Skeletal muscle tissue (tissue), 4 donors: ENCODE data around the gene MGARP. TPM values are rescaled to one million over a fixed set of nuclear protein-coding genes. Genes with fewer than 3 reads are reported as not detected.

Experiments used
- H3K27ac ChIP-seq: one replicate; pipeline ENCODE4 v1.7.0; 2013; ENCODE audit warnings: mild to moderate bottlenecking, low read depth, low read length, inconsistent platforms
- H3K27me3 ChIP-seq, 3 donors: one replicate each; pipeline ENCODE4 v1.7.0; 2013; ENCODE audit warnings: low read length in 3 of 3; ENCODE audit not compliant: control insufficient read depth in 3 of 3, insufficient read depth in 3 of 3
- H3K36me3 ChIP-seq, 3 donors: one replicate each; pipeline ENCODE4 v1.7.0; 2013; ENCODE audit warnings: low read length in 3 of 3; ENCODE audit not compliant: control insufficient read depth in 3 of 3, insufficient read depth in 3 of 3
- H3K4me1 ChIP-seq, 3 donors: one replicate each; pipeline ENCODE4 v1.7.0; 2013; ENCODE audit warnings: low read length in 3 of 3, mild to moderate bottlenecking in 3 of 3; ENCODE audit not compliant: control insufficient read depth in 3 of 3, insufficient read depth in 3 of 3
- H3K4me3 ChIP-seq, 3 donors: one replicate each; pipeline ENCODE4 v1.7.0; 2013; ENCODE audit warnings: low read length in 3 of 3
- H3K9ac ChIP-seq, 3 donors: one replicate each; pipeline ENCODE4 v1.7.0; 2013; ENCODE audit warnings: low read length in 3 of 3, mild to moderate bottlenecking in 3 of 3, moderate library complexity in 2 of 3, low read depth in 1 of 3
- H3K9me3 ChIP-seq, 3 donors: one replicate each; pipeline ENCODE4 v1.7.0; 2013; ENCODE audit warnings: low read length in 3 of 3; ENCODE audit not compliant: control insufficient read depth in 3 of 3
- total RNA-seq: library from RNA; depleted of rRNA; stranded (reverse); fragments of >200 nt; gene quantifications from one replicate; pipeline ENCODE4 v1.2.3, GENCODE V29; 2014
- donor health status: Osteomylitis.

The MGARP gene
- total RNA-seq, 1 donor from 2014 or later, result not detected

DNA sequence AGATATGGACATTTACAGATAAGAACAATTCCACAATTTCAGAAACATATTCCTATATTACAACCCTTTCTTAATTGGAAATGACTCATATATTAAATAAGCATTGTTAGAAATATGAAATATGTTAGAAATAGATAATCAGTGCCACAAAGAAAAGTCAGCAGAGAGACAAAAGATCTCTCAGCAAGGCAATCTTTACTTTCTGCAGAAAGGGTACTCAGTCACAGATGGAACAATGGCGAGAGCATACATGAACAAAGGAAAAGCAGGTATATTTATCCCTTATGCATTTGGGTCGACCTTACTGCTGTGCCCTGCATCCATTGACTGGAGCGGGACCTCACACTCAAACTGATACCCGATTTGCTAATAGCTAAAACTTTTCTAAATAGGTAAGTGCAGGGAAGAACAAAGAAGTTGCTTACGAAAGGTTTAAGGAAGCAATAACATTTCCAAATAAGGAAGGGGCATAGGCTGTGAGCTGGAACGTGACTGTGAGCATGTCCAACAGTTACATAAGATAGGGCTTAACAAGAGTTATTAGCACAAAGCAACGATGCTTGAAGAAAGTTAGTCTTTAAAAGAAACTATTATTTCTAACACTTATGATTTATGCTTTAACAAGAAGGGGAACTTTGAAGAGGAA lies 40.8 kb downstream of the MGARP start:
- no peaks in the 10 kb centered on the region for H3K27me3 ChIP-seq
- H3K9ac ChIP-seq, result no peak overlapping the region
- no peak overlapping the region for H3K27ac ChIP-seq
- H3K9me3 ChIP-seq, result peaks cover 0 to 3% (median 0%) of the 10 kb centered on the region in 3 donors
- peaks cover 0 to 8% (median 4%) of the 10 kb centered on the region in 3 donors for H3K4me1 ChIP-seq
- no peaks in the 10 kb centered on the region for H3K36me3 ChIP-seq
- H3K4me3 ChIP-seq, result no peak overlapping the region

- Histone ChIP-seq H3K27ac (no peak overlapping the region), H3K36me3 (no peaks in the 10 kb centered on the region), H3K9ac (no peak overlapping the region), H3K27me3 (no peaks in the 10 kb centered on the region), H3K4me3 (no peak overlapping the region), H3K4me1 (no peaks in the 10 kb centered on the region), H3K9me3 (peaks cover 0 to 2% (median 0%) of the 10 kb centered on the region in 3 donors)
Measured at GRCh38 chr4:139234253-139234652, 45.8 kb downstream of the MGARP start.

DNA sequence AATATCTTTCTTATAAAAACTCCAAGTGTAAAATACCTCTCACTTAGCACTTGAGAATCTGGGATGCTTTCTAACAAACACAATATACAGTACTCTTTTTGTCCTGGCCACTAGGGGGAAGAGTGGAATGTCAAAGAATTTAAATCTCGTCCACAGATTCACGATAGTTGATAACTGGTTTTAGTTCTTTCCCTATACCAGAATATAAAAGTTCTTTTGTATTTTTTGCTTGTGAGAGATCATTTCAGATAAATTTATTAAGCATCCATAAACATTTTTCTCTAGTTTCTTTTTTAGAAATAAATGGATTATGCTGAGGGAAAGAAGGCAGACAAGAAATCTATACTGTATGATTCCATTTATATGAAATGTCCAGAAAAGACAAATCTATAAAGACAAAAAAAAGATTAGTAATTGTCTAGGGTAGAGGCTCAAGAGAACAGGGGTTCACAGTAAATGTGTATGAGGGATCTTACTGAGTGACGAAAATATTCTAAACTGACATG lies 50.4 kb downstream of the MGARP start:
- H3K36me3 ChIP-seq, result no peaks in the 10 kb centered on the region
- no peak overlapping the region for H3K4me3 ChIP-seq
- no peaks in the 10 kb centered on the region for H3K27me3 ChIP-seq
- H3K9ac ChIP-seq, result no peak overlapping the region
- no peak overlapping the region for H3K27ac ChIP-seq
- H3K4me1 ChIP-seq, result no peaks in the 10 kb centered on the region
- no peaks in the 10 kb centered on the region for H3K9me3 ChIP-seq

GRCh38 chr4:139227729-139228404 lies 52.2 kb downstream of the MGARP start:
- H3K9ac ChIP-seq, result no peak overlapping the region
- H3K4me3 ChIP-seq, result no peak overlapping the region
- H3K27me3 ChIP-seq, result no peaks in the 10 kb centered on the region
- H3K27ac ChIP-seq, result no peak overlapping the region
- no peaks in the 10 kb centered on the region for H3K9me3 ChIP-seq
- no peaks in the 10 kb centered on the region for H3K36me3 ChIP-seq
- H3K4me1 ChIP-seq, result no peaks in the 10 kb centered on the region

GRCh38 chr4:139223682-139224317 lies 56.2 kb downstream of the MGARP start:
- H3K4me1 ChIP-seq, result peaks cover 0 to 3% (median 0%) of the 10 kb centered on the region in 3 donors
- no peak overlapping the region for H3K9ac ChIP-seq
- H3K27ac ChIP-seq, result no peak overlapping the region
- no peaks in the 10 kb centered on the region for H3K36me3 ChIP-seq
- no peaks in the 10 kb centered on the region for H3K9me3 ChIP-seq
- no peak overlapping the region for H3K4me3 ChIP-seq
- no peaks in the 10 kb centered on the region for H3K27me3 ChIP-seq

- Histone ChIP-seq H3K4me1 (peaks cover 0 to 3% (median 0%) of the 10 kb centered on the region in 3 donors), H3K27me3 (no peaks in the 10 kb centered on the region), H3K4me3 (peak overlapping the region in 1 of 3 donors; percentile 15), H3K27ac (no peak overlapping the region), H3K9ac (no peak overlapping the region), H3K36me3 (no peaks in the 10 kb centered on the region), H3K9me3 (no peaks in the 10 kb centered on the region)
Measured at GRCh38 chr4:139222215-139222614, 57.8 kb downstream of the MGARP start.

- H3K9me3 ChIP-seq, result no peaks in the 10 kb centered on the region
- no peak overlapping the region for H3K27ac ChIP-seq
- H3K4me1 ChIP-seq, result peaks cover 0 to 3% (median 0%) of the 10 kb centered on the region in 3 donors
- H3K9ac ChIP-seq, result no peak overlapping the region
- peak overlapping the region in 1 of 3 donors; percentile 15 for H3K4me3 ChIP-seq
- H3K27me3 ChIP-seq, result no peaks in the 10 kb centered on the region
- no peaks in the 10 kb centered on the region for H3K36me3 ChIP-seq
Measured at GRCh38 chr4:139221687-139222086, 58.3 kb downstream of the MGARP start.

DNA sequence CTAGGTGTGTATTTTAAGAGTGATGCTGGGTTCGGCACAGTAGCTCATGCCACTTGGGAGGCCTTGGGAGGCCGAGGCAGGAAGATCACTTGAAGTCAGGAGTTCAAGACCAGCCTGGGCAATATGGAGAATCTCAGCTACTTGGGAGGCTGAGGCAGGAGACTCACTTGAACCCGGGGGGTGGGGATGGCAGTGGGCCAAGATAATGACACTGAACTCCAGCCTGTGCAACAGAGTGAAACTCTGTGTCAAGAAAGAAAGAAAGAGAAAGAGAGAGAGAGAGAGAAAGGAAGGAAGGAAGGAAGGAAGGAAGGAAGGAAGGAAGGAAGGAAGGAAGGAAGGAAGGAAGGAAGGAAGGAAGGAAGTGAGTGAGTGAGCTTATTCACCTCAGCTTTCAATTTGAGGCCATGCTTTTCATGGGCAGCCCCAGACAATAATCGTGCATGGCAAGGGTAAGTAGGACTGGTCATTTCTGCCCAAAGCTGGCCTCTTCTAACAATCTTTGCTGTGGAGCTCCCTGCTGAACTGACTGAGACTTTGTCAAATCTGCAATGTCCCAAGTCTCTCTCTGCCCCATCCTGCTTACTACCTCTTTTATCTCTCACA lies 60.5 kb downstream of the MGARP start:
- no peaks in the 10 kb centered on the region for H3K36me3 ChIP-seq
- no peak overlapping the region for H3K9ac ChIP-seq

More for the DNA sequence above, 60.5 kb downstream of the MGARP start:
- no peak overlapping the region for H3K4me3 ChIP-seq
- no peaks in the 10 kb centered on the region for H3K27me3 ChIP-seq
- no peaks in the 10 kb centered on the region for H3K9me3 ChIP-seq
- H3K27ac ChIP-seq, result no peak overlapping the region
- H3K4me1 ChIP-seq, result peaks cover 0 to 3% (median 3%) of the 10 kb centered on the region in 3 donors
